OCI-LY1 (cell line): ENCODE results near the gene KRT24.

ENCODE experiments used
- H2AFZ ChIP-seq: fragments of 200-600 bp; sonication (generic), shearing (Covaris generic); 2 replicates; pipeline ENCODE4 v1.6.0; 2014; ENCODE audit warnings: antibody characterized with exemption, mild to moderate bottlenecking, low read length
- H3F3A ChIP-seq: fragments of 200-600 bp; sonication (generic), shearing (Covaris generic); 2 replicates; pipeline ENCODE4 v1.6.0; 2014; ENCODE audit warnings: mild to moderate bottlenecking, antibody characterized with exemption, low read length, moderate library complexity; ENCODE audit not compliant: insufficient read depth
- H3K27ac ChIP-seq: fragments of 200-600 bp; sonication (generic); 2 replicates; pipeline ENCODE4 v1.5.1; 2014; ENCODE audit warnings: low read length, mixed run types, mild to moderate bottlenecking, low read depth; ENCODE audit not compliant: poor library complexity, severe bottlenecking
- H3K27me3 ChIP-seq: fragments of 200-600 bp; sonication (generic); 2 replicates; pipeline ENCODE4 v1.6.0; 2014; ENCODE audit warnings: antibody characterized with exemption, mild to moderate bottlenecking, low read length, moderate library complexity; ENCODE audit not compliant: insufficient read depth
- H3K36me3 ChIP-seq: fragments of 200-600 bp; sonication (generic); 2 replicates; pipeline ENCODE4 v1.6.1; 2014; ENCODE audit warnings: mild to moderate bottlenecking, antibody characterized with exemption, low read length, moderate library complexity, mixed read lengths; ENCODE audit not compliant: insufficient read depth
- H3K4me1 ChIP-seq: fragments of 200-600 bp; sonication (generic); 2 replicates; pipeline ENCODE4 v1.5.1; 2014; ENCODE audit warnings: mild to moderate bottlenecking, low read length, moderate library complexity; ENCODE audit not compliant: insufficient read depth, severe bottlenecking
- H3K4me2 ChIP-seq: fragments of 200-600 bp; sonication (generic), shearing (Covaris generic); 2 replicates; pipeline ENCODE4 v1.6.1; 2014; ENCODE audit warnings: low read length
- H3K4me3 ChIP-seq: fragments of 200-600 bp; sonication (generic); 2 replicates; pipeline ENCODE4 v1.5.1; 2014; ENCODE audit warnings: low read length, low read depth, mild to moderate bottlenecking, mixed read lengths; ENCODE audit not compliant: poor library complexity, severe bottlenecking
- H3K79me2 ChIP-seq: fragments of 200-600 bp; shearing (Covaris generic); 2 replicates; pipeline ENCODE4 v1.6.1; 2016; ENCODE audit warnings: mixed run types, low read length, mixed read lengths; ENCODE audit not compliant: insufficient read depth
- H3K9ac ChIP-seq: fragments of 200-600 bp; sonication (generic), shearing (Covaris generic); 2 replicates; pipeline ENCODE4 v1.6.1; 2014; ENCODE audit warnings: mild to moderate bottlenecking, low read length, mixed read lengths
- H3K9me2 ChIP-seq: fragments of 200-600 bp; sonication (generic), shearing (Covaris generic); 2 replicates; pipeline ENCODE4 v1.6.1; 2014; ENCODE audit warnings: low read depth, mild to moderate bottlenecking, low read length, mixed read lengths
- H3K9me3 ChIP-seq: fragments of 200-600 bp; shearing (Covaris generic); 2 replicates; pipeline ENCODE4 v1.6.1; 2014; ENCODE audit warnings: low read length, mixed read lengths
- H4K20me1 ChIP-seq: fragments of 200-600 bp; sonication (generic), shearing (Covaris generic); 2 replicates; pipeline ENCODE4 v1.6.0; 2016; ENCODE audit warnings: mild to moderate bottlenecking, low read length; ENCODE audit not compliant: insufficient read depth
- EZH2 ChIP-seq: fragments of 200-600 bp; sonication (generic), shearing (Covaris generic); IDR thresholded peaks from 2 replicates; pipeline ENCODE4 v1.8.0; 2017; ENCODE audit warnings: borderline replicate concordance, mixed run types, mild to moderate bottlenecking, antibody characterized with exemption, low read length, moderate library complexity, mixed read lengths
- TF ChIP-seq, protein P1 (sequence below): fragments of 200-600 bp; sonication (generic), shearing (Covaris generic); IDR thresholded peaks from 2 replicates; pipeline ENCODE4 v1.5.1; 2017; ENCODE audit warnings: mild to moderate bottlenecking, antibody characterized with exemption, low read length, moderate library complexity, mixed read lengths

The KRT24 gene

DNA sequence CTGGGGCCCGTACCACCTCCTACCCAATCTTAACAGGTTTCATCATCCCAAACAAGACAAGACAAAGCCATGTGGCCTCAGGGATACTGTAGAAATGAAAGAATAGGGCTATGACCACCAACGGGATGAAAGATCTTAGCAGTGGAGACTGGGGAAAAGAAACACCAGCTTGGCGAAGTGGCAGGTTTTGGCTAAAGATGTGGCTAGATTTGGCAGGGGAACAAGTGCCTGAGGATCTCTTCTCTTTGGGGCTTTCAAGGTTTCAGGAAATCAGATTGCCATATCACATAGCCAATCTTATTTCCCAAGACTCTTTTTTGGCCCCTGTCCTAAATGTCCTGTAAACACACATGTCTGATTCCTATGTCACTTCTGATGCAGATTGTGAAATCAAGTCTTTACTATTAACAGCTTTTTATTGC is 6.9 kb downstream of the KRT24 start:
- no peaks in the 10 kb centered on the region for H3F3A ChIP-seq
- H3K36me3 ChIP-seq, result no peaks in the 10 kb centered on the region
- H3K4me3 ChIP-seq, result no peak overlapping the region
- no peaks in the 10 kb centered on the region for H3K27me3 ChIP-seq
- no peaks in the 10 kb centered on the region for H3K9me2 ChIP-seq
- no peaks in the 10 kb centered on the region for H4K20me1 ChIP-seq
- TF ChIP-seq, protein P1, sequence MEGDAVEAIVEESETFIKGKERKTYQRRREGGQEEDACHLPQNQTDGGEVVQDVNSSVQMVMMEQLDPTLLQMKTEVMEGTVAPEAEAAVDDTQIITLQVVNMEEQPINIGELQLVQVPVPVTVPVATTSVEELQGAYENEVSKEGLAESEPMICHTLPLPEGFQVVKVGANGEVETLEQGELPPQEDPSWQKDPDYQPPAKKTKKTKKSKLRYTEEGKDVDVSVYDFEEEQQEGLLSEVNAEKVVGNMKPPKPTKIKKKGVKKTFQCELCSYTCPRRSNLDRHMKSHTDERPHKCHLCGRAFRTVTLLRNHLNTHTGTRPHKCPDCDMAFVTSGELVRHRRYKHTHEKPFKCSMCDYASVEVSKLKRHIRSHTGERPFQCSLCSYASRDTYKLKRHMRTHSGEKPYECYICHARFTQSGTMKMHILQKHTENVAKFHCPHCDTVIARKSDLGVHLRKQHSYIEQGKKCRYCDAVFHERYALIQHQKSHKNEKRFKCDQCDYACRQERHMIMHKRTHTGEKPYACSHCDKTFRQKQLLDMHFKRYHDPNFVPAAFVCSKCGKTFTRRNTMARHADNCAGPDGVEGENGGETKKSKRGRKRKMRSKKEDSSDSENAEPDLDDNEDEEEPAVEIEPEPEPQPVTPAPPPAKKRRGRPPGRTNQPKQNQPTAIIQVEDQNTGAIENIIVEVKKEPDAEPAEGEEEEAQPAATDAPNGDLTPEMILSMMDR, result no peak
- no peak for TF ChIP-seq EZH2
- H3K9me3 ChIP-seq, result no peaks in the 10 kb centered on the region
- no peak overlapping the region for H3K27ac ChIP-seq
- H3K9ac ChIP-seq, result no peak overlapping the region
- no peaks in the 10 kb centered on the region for H3K79me2 ChIP-seq
- H2AFZ ChIP-seq, result no peak overlapping the region
- H3K4me1 ChIP-seq, result no peaks in the 10 kb centered on the region
- H3K4me2 ChIP-seq, result no peak overlapping the region

DNA sequence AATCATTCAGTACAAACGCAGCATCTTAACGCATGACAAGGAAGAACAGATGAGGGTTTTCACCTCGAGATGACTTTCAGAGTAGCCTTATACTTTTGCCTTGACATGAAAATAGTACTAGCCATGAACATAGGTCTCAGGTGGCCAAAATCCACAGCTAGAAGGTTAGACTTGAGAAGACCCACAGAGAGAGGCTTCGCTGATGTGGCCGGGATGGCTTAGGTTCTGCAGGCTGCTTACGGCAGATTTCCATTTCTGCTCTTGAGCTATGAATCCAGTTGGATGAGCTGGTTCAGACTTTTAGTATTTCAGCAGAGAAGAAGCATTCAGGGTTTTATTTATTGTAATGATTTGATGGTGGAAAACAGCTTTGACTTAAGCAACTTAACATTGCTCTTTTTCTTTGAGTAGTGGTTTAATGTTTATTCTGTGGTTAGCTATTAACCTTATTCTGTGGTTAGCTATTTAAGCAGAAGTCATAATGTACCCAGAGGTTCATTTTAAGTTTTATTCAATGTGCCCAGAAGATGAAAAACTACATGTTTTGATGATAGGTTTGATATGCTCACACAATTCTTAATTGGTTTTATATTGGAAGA is 7.6 kb downstream of the KRT24 start:
- Histone ChIP-seq H3K4me1 (no peaks in the 10 kb centered on the region), H3K4me3 (no peak overlapping the region), H3K9ac (no peak overlapping the region), H3K9me3 (no peaks in the 10 kb centered on the region), H3K27ac (no peak overlapping the region), H3K4me2 (no peak overlapping the region), H3K27me3 (no peaks in the 10 kb centered on the region), H3F3A (no peaks in the 10 kb centered on the region), H4K20me1 (no peaks in the 10 kb centered on the region), H3K79me2 (no peaks in the 10 kb centered on the region), H3K9me2 (no peaks in the 10 kb centered on the region), H2AFZ (no peak overlapping the region), H3K36me3 (no peaks in the 10 kb centered on the region)
- TF ChIP-seq, protein P1, result no peak
- no peak for TF ChIP-seq EZH2

DNA sequence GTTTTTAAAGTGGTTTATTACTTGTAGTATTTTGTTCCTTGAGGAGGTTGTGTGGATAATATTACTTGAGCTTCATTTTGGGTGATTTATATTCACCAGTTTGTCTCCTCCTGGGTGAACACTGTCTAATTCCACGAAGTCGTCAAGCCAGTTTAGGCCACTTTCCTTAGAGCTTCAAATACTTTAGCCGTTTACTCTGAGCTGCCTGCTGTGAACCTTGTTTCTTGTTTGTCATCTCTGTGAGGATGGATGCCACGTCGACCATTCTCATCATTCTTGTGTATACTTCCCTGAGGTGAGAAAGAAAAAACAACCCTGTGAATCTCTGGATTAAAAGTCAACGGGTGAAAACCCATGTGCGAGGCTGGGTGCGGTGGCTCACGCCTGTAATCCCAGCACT is 9.0 kb downstream of the KRT24 start:
- Histone ChIP-seq H3K27me3 (no peaks in the 10 kb centered on the region), H3K9ac (no peak overlapping the region)

More for the DNA sequence above, 9.0 kb downstream of the KRT24 start:
- Histone ChIP-seq H3K79me2 (no peaks in the 10 kb centered on the region), H3K27ac (no peak overlapping the region), H3K4me1 (no peaks in the 10 kb centered on the region), H4K20me1 (no peaks in the 10 kb centered on the region), H3F3A (no peaks in the 10 kb centered on the region), H3K36me3 (no peaks in the 10 kb centered on the region), H3K4me3 (no peak overlapping the region), H3K9me2 (no peaks in the 10 kb centered on the region), H2AFZ (no peak overlapping the region), H3K9me3 (no peaks in the 10 kb centered on the region), H3K4me2 (no peak overlapping the region)
- TF ChIP-seq EZH2, result no peak
- TF ChIP-seq, protein P1, result no peak
